Testis (tissue), 3 donors: ENCODE results near the gene HECTD4. TPM values are rescaled to one million over a fixed set of nuclear protein-coding genes. Genes with fewer than 3 reads are reported as not detected.

Source experiments
- DNase-seq: peaks from one replicate; pipeline ENCODE4 v3.0.0-alpha.2; 2019
- H3K27ac ChIP-seq, 2 donors: fragments of 200-600 bp; sonication (generic); one replicate each; pipeline ENCODE4 v1.5.1; 2019
- H3K27me3 ChIP-seq: fragments of 200-600 bp; sonication (generic); one replicate; pipeline ENCODE4 v1.5.1; 2019
- H3K36me3 ChIP-seq: fragments of 200-600 bp; sonication (generic); one replicate; pipeline ENCODE4 v1.5.1; 2017; ENCODE audit warnings: low read depth; ENCODE audit errors: missing control alignments
- H3K4me1 ChIP-seq: fragments of 200-600 bp; sonication (generic); one replicate; pipeline ENCODE4 v1.5.1; 2019
- H3K4me3 ChIP-seq, 2 donors: fragments of 200-600 bp; sonication (generic); one replicate each; pipeline ENCODE4 v1.5.1; 2017 to 2019
- H3K9me3 ChIP-seq: fragments of 200-600 bp; sonication (generic); one replicate; pipeline ENCODE4 v1.5.1; 2017
- POLR2A ChIP-seq: fragments of 450-650 bp; IDR thresholded peaks from one replicate; pipeline ENCODE4 v1.6.1; 2017; ENCODE audit warnings: antibody characterized with exemption, mild to moderate bottlenecking, moderate library complexity
- WGBS, 2 donors: methylation state at CpG; one replicate each; pipeline ENCODE4 v1.1.5; 2018; 5-methylcytosine and 5-hydroxymethylcytosine counted together
- intact Hi-C: fragments of 100-400 bp; cut with DNase I; formaldehyde crosslinking; loops from one replicate; pipeline ENCODE4 v1.15.1; 2023; ENCODE audit warnings: low total_unique reads
- polyA plus RNA-seq: library from polyadenylated mRNA; stranded (reverse); fragments of 350-450 nt; fragmentation: Illumina TruSeq; extraction: RNeasy Lipid Tissue Mini Kit (QIAGEN cat#74804); gene quantifications from one replicate; pipeline ENCODE4 v1.2.3, GENCODE V29; 2014; ENCODE audit warnings: low read depth, low replicate concordance; ENCODE audit not compliant: insufficient read depth
- total RNA-seq, 2 donors: library from RNA; depleted of rRNA; stranded (reverse); fragments of >200 nt; gene quantifications; one replicate each; pipeline ENCODE4 v1.2.3, GENCODE V29; 2016
- TF ChIP-seq, protein P1 (sequence below), 3 experiments: fragments of 450-650 bp in 2 of 3; fragments of 200-600 bp in 1 of 3; sonication (generic) in 1 of 3; IDR thresholded peaks; one replicate each; pipeline ENCODE4 v1.5.1; 2016 to 2019; ENCODE audit warnings: antibody characterized with exemption in 3 of 3, mild to moderate bottlenecking in 2 of 3, moderate library complexity in 1 of 3

Gene HECTD4
- total and polyA plus RNA-seq, 3 donors from 2014 or later, result 49.6 to 91.8 (median 68.8) TPM

GRCh38 chr12:112282920-112283319 is 99.3 kb downstream of the HECTD4 start:
- Histone ChIP-seq H3K27ac (no peak overlapping the region), H3K4me1 (no peaks in the 10 kb centered on the region), H3K27me3 (no peaks in the 10 kb centered on the region), H3K36me3 (no peaks in the 10 kb centered on the region), H3K4me3 (no peak overlapping the region), H3K9me3 (no peaks in the 10 kb centered on the region)
- TF ChIP-seq POLR2A, result no peak
- TF ChIP-seq, protein P1, sequence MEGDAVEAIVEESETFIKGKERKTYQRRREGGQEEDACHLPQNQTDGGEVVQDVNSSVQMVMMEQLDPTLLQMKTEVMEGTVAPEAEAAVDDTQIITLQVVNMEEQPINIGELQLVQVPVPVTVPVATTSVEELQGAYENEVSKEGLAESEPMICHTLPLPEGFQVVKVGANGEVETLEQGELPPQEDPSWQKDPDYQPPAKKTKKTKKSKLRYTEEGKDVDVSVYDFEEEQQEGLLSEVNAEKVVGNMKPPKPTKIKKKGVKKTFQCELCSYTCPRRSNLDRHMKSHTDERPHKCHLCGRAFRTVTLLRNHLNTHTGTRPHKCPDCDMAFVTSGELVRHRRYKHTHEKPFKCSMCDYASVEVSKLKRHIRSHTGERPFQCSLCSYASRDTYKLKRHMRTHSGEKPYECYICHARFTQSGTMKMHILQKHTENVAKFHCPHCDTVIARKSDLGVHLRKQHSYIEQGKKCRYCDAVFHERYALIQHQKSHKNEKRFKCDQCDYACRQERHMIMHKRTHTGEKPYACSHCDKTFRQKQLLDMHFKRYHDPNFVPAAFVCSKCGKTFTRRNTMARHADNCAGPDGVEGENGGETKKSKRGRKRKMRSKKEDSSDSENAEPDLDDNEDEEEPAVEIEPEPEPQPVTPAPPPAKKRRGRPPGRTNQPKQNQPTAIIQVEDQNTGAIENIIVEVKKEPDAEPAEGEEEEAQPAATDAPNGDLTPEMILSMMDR (IDR thresholded peaks at IDR 0.05), result no peak
- intact Hi-C loops, result no loop called here
- WGBS, 2 donors, result 88 to 92% methylated on average over 8 of the region's 8 CpGs
- no peak for DNase-seq

GRCh38 chr12:112275836-112276235 is 106.4 kb downstream of the HECTD4 start:
- Histone ChIP-seq H3K36me3 (no peaks in the 10 kb centered on the region), H3K9me3 (no peaks in the 10 kb centered on the region), H3K27me3 (no peaks in the 10 kb centered on the region), H3K4me3 (no peak overlapping the region), H3K27ac (no peak overlapping the region), H3K4me1 (no peaks in the 10 kb centered on the region)
- TF ChIP-seq, protein P1 (IDR thresholded peaks at IDR 0.05), result no peak
- TF ChIP-seq POLR2A, result no peak
- DNase-seq, result no peak
- WGBS, 2 donors, result 79 to 96% methylated on average over 3 of the region's 3 CpGs
- intact Hi-C loops, result no loop called here

- no peaks in the 10 kb centered on the region for H3K27me3 ChIP-seq
- no peak overlapping the region for H3K4me3 ChIP-seq
- H3K36me3 ChIP-seq, result no peaks in the 10 kb centered on the region
- intact Hi-C loops, result no loop called here
- H3K9me3 ChIP-seq, result no peaks in the 10 kb centered on the region
- no peak overlapping the region for H3K27ac ChIP-seq
- no peak for TF ChIP-seq POLR2A
- 92 to 99% methylated on average over 2 of the region's 2 CpGs for WGBS, 2 donors
- DNase-seq, result no peak
- no peaks in the 10 kb centered on the region for H3K4me1 ChIP-seq
Measured at GRCh38 chr12:112275207-112275606, 107.0 kb downstream of the HECTD4 start.

GRCh38 chr12:112270673-112271072 is 111.6 kb downstream of the HECTD4 start:
- no peak for DNase-seq
- Histone ChIP-seq H3K27ac (no peak overlapping the region), H3K27me3 (no peaks in the 10 kb centered on the region), H3K36me3 (no peaks in the 10 kb centered on the region), H3K4me3 (no peak overlapping the region), H3K4me1 (no peaks in the 10 kb centered on the region), H3K9me3 (no peaks in the 10 kb centered on the region)
- TF ChIP-seq, protein P1 (IDR thresholded peaks at IDR 0.05), result no peak
- no peak for TF ChIP-seq POLR2A
- 79 to 95% methylated on average over 1 of the region's 1 CpG for WGBS, 2 donors
- intact Hi-C loops, result no loop called here

DNA sequence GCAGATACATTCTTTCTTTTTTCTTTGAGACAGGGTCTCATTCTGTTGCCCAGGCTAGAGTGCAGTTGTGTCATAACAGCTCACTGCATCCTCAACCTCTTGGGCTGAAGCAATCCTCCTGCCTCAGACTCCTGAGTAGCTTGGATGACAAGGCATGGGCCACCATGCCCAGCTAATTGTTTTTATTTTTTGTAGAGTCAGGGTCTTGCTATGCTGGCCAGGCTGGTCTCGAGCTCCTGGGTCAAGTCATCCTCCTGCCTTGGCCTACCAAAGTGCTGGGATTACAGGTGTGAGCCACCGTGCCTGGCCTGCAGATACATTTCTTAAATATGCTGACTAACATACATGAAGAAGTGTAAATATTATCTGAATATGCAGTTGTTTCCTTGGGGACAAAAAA is 115.8 kb downstream of the HECTD4 start:
- Histone ChIP-seq H3K4me3 (no peak overlapping the region), H3K4me1 (no peaks in the 10 kb centered on the region), H3K36me3 (no peaks in the 10 kb centered on the region), H3K27me3 (no peaks in the 10 kb centered on the region), H3K27ac (no peak overlapping the region), H3K9me3 (no peaks in the 10 kb centered on the region)
- TF ChIP-seq POLR2A, result no peak
- TF ChIP-seq, protein P1 (IDR thresholded peaks at IDR 0.05), result no peak
- intact Hi-C loops, result no loop called here
- WGBS, 2 donors, result 97 to 100% methylated on average over 2 of the region's 2 CpGs
- no peak for DNase-seq
